HepG2 (cell line): Measurements from ENCODE around the gene PTH1R. TPM values are rescaled to one million over a fixed set of nuclear protein-coding genes. Genes with fewer than 3 reads are reported as not detected.

Source experiments
- ELF1 ChIP-seq: sonication (generic); formaldehyde crosslinking; IDR thresholded peaks from 2 replicates; pipeline ENCODE4 v1.4.0; 2020; ENCODE audit warnings: missing genetic modification reagents
- IKZF4 ChIP-seq: sonication (generic); formaldehyde crosslinking; IDR thresholded peaks from 2 replicates; pipeline ENCODE4 v1.5.1; 2020; ENCODE audit warnings: borderline replicate concordance, mild to moderate bottlenecking, low read depth, missing genetic modification reagents; ENCODE audit errors: not compliant biosample characterization
- MAZ ChIP-seq, 2 experiments: sonication (generic) in 1 of 2; formaldehyde crosslinking in 1 of 2; IDR thresholded peaks; 2 replicates each; pipeline versions ENCODE4 v1.5.0 to v1.6.1; 2012 to 2020; ENCODE audit warnings: low read depth in 2 of 2, mild to moderate bottlenecking in 2 of 2, borderline replicate concordance in 1 of 2, improper control_type of control experiment in 1 of 2, low read length in 1 of 2, missing genetic modification reagents in 1 of 2, moderate library complexity in 1 of 2
- MIXL1 ChIP-seq: IDR thresholded peaks from 2 replicates; pipeline ENCODE4 v1.6.1; 2016
- MLLT10 ChIP-seq: sonication (generic); formaldehyde crosslinking; IDR thresholded peaks from 2 replicates; pipeline ENCODE4 v1.4.0; 2020; ENCODE audit warnings: missing genetic modification reagents
- NFE2L2 ChIP-seq: fragments of 150-350 bp; IDR thresholded peaks from 2 replicates; pipeline ENCODE4 v1.6.1; 2014; ENCODE audit warnings: low read length
- PAXIP1 ChIP-seq: sonication (generic); formaldehyde crosslinking; conservative IDR thresholded peaks from 2 replicates; pipeline ENCODE4 v1.4.0; 2020; ENCODE audit warnings: mild to moderate bottlenecking, missing genetic modification reagents, moderate library complexity
- RXRA ChIP-seq: sonication (generic); formaldehyde crosslinking; IDR thresholded peaks from 2 replicates; pipeline ENCODE4 v1.5.1; 2020; ENCODE audit warnings: missing genetic modification reagents
- SKIL ChIP-seq: sonication (generic); formaldehyde crosslinking; IDR thresholded peaks from 2 replicates; pipeline ENCODE4 v1.8.0; 2022; ENCODE audit warnings: missing genetic modification reagents, mild to moderate bottlenecking, moderate library complexity, borderline replicate concordance
- SMYD3 ChIP-seq: sonication (generic); formaldehyde crosslinking; IDR thresholded peaks from 2 replicates; pipeline ENCODE4 v1.8.1; 2023; ENCODE audit warnings: mild to moderate bottlenecking, missing genetic modification reagents
- THYN1 ChIP-seq: sonication (generic); formaldehyde crosslinking; IDR thresholded peaks from 2 replicates; pipeline ENCODE4 v1.8.1; 2023; ENCODE audit warnings: low read depth, mild to moderate bottlenecking, moderate library complexity, missing genetic modification reagents, borderline replicate concordance
- U2AF1 ChIP-seq: fragments of 200-400 bp; formaldehyde crosslinking; optimal IDR thresholded peaks from 2 replicates; pipeline ENCODE3; 2017; ENCODE audit warnings: mild to moderate bottlenecking, low read depth, low read length
- ZNF724P ChIP-seq: sonication (generic); formaldehyde crosslinking; IDR thresholded peaks from 2 replicates; pipeline ENCODE4 v1.8.0; 2022; ENCODE audit warnings: missing genetic modification reagents, borderline replicate concordance
- ZNF768 ChIP-seq: sonication (generic); formaldehyde crosslinking; IDR thresholded peaks from 2 replicates; pipeline ENCODE4 v1.4.0; 2020; ENCODE audit warnings: missing genetic modification reagents
- polyA plus RNA-seq, 8 experiments: library from polyadenylated mRNA; depleted of rRNA in 3 of 8; stranded (reverse) in 7 of 8; unstranded in 1 of 8; fragments of >200 nt; fragmentation: Illumina TruSeq in 4 of 8; extraction: Trizol in 4 of 8; gene quantifications; 2 replicates each; pipeline versions ENCODE4 v1.2.1 to v1.2.3, GENCODE V29; 2011 to 2016; ENCODE audit warnings: low read depth in 4 of 8, missing spikeins in 1 of 8, mixed read lengths in 1 of 8; ENCODE audit not compliant: insufficient read depth in 1 of 8
- total RNA-seq, 5 experiments: library from RNA; depleted of rRNA; stranded (reverse); fragments of >200 nt; fragmentation: Illumina TruSeq; extraction: Trizol; gene quantifications; 2 replicates each; pipeline ENCODE4 v1.2.3, GENCODE V29; 2016; ENCODE audit warnings: low read depth in 1 of 5
- TF ChIP-seq, protein P1 (sequence below): sonication (generic); formaldehyde crosslinking; IDR thresholded peaks from 2 replicates; pipeline ENCODE4; 2020; ENCODE audit warnings: missing genetic modification reagents, mild to moderate bottlenecking, borderline replicate concordance
- TF ChIP-seq, protein P2 (sequence below): IDR thresholded peaks from 2 replicates; pipeline ENCODE4 v1.6.1; 2016; ENCODE audit warnings: missing compliant biosample characterization, missing genetic modification reagents, borderline replicate concordance

Gene PTH1R
- total and polyA plus RNA-seq, 2 of the 13 experiments (the other 11 are each of a cell fraction or from before 2014, with no cell fraction given): not detected

GRCh38 chr3:46943237-46944187 lies 66.0 kb downstream of the PTH1R start (continued):
- TF ChIP-seq, protein P1, sequence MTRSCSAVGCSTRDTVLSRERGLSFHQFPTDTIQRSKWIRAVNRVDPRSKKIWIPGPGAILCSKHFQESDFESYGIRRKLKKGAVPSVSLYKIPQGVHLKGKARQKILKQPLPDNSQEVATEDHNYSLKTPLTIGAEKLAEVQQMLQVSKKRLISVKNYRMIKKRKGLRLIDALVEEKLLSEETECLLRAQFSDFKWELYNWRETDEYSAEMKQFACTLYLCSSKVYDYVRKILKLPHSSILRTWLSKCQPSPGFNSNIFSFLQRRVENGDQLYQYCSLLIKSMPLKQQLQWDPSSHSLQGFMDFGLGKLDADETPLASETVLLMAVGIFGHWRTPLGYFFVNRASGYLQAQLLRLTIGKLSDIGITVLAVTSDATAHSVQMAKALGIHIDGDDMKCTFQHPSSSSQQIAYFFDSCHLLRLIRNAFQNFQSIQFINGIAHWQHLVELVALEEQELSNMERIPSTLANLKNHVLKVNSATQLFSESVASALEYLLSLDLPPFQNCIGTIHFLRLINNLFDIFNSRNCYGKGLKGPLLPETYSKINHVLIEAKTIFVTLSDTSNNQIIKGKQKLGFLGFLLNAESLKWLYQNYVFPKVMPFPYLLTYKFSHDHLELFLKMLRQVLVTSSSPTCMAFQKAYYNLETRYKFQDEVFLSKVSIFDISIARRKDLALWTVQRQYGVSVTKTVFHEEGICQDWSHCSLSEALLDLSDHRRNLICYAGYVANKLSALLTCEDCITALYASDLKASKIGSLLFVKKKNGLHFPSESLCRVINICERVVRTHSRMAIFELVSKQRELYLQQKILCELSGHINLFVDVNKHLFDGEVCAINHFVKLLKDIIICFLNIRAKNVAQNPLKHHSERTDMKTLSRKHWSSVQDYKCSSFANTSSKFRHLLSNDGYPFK (CRISPR knock-in tag): no peak
- TF ChIP-seq MIXL1 (CRISPR knock-in tag) (0 out of 2 replicates have a peak, but pooled peaks have one; percentile 12), U2AF1 (peak; percentile 70), THYN1 (CRISPR knock-in tag) (no peak), ZNF724P (no peak), RXRA (peak; percentile 38; the same call in 1 of the 2 replicates), SMYD3 (CRISPR knock-in tag) (no peak), NFE2L2 (no peak), ZNF768 (CRISPR knock-in tag) (no peak; the same call in 1 of the 2 replicates), IKZF4 (no peak), MLLT10 (CRISPR knock-in tag) (no peak), SKIL (CRISPR knock-in tag) (peak; percentile 32; the same call in 1 of the 2 replicates), ELF1 (CRISPR knock-in tag) (no peak), PAXIP1 (CRISPR knock-in tag) (peak; percentile 77), MAZ (IDR thresholded peaks at IDR 0.05; ENCODE audit: borderline replicate concordance, low read depth, low read length) (no peak), MAZ (CRISPR knock-in tag; IDR thresholded peaks at IDR 0.05; ENCODE audit: low read depth) (no peak; the same call in 1 of the 2 replicates)
- TF ChIP-seq, protein P2, sequence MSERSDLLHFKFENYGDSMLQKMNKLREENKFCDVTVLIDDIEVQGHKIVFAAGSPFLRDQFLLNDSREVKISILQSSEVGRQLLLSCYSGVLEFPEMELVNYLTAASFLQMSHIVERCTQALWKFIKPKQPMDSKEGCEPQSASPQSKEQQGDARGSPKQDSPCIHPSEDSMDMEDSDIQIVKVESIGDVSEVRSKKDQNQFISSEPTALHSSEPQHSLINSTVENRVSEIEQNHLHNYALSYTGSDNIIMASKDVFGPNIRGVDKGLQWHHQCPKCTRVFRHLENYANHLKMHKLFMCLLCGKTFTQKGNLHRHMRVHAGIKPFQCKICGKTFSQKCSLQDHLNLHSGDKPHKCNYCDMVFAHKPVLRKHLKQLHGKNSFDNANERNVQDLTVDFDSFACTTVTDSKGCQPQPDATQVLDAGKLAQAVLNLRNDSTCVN (CRISPR knock-in tag): peak; percentile 29; the same call in 1 of the 2 replicates
